ENCODE results near the gene KCNG2. TPM values are rescaled to one million over a fixed set of nuclear protein-coding genes. Genes with fewer than 3 reads are reported as not detected.

Gene KCNG2
- total RNA-seq, 1 experiment from 2014 or later: not detected

GRCh38 chr18:79796531-79797405, 970 bp upstream of the KCNG2 start:
- Histone ChIP-seq H3K36me3 (ENCODE audit: control insufficient read depth, insufficient read depth, low read length) (no peaks in the 10 kb centered on the region), H3K4me3 (ENCODE audit: low read depth, low read length) (no peak overlapping the region), H3K27me3 (replicated peaks; ENCODE audit: control insufficient read depth, insufficient read depth, low read length) (no peaks in the 10 kb centered on the region), H3K9me3 (no peaks in the 10 kb centered on the region), H3K4me1 (no peaks in the 10 kb centered on the region)
- Mint-ChIP-seq H3K27ac (ENCODE audit: unreplicated experiment) (no peak overlapping the region), H3K36me3 (ENCODE audit: insufficient read depth, unreplicated experiment) (no peaks in the 10 kb centered on the region), H3K27me3 (ENCODE audit: insufficient read depth, unreplicated experiment) (peaks cover 2% of the 10 kb centered on the region), H3K4me1 (ENCODE audit: low read depth, unreplicated experiment) (no peaks in the 10 kb centered on the region), H3K9me3 (ENCODE audit: unreplicated experiment) (peaks cover 9% of the 10 kb centered on the region), H3K4me3 (ENCODE audit: unreplicated experiment) (no peak overlapping the region)
- no TSS peak for BruUV-seq (replicated peaks)
- POLR2A ChIA-PET: no interaction called here
- no peak for TF ChIP-seq CTCF (IDR thresholded peaks at IDR 0.05; ENCODE audit: insufficient read depth in 1 of 2, low read depth in 1 of 2, low read length in 1 of 2, severe bottlenecking in 1 of 2, unreplicated experiment in 1 of 2)
- intact Hi-C loops (cut with micrococcal nuclease; ENCODE audit: unreplicated experiment): no loop called here
- DNase-seq: no peak
- CTCF ChIA-PET: no interaction called here

- H3K9me3 ChIP-seq: no peaks in the 10 kb centered on the region
- H3K4me1 ChIP-seq: no peaks in the 10 kb centered on the region
- no peaks in the 10 kb centered on the region for H3K36me3 Mint-ChIP-seq (ENCODE audit: insufficient read depth, unreplicated experiment)
- DNase-seq: no peak
- H3K27me3 ChIP-seq (replicated peaks; ENCODE audit: control insufficient read depth, insufficient read depth, low read length): no peaks in the 10 kb centered on the region
- H3K4me1 Mint-ChIP-seq (ENCODE audit: low read depth, unreplicated experiment): no peaks in the 10 kb centered on the region
- TF ChIP-seq CTCF (IDR thresholded peaks at IDR 0.05; ENCODE audit: insufficient read depth in 1 of 2, low read depth in 1 of 2, low read length in 1 of 2, severe bottlenecking in 1 of 2, unreplicated experiment in 1 of 2): no peak
- H3K27me3 Mint-ChIP-seq (ENCODE audit: insufficient read depth, unreplicated experiment): no peaks in the 10 kb centered on the region
- ChIA-PET CTCF (no interaction called here), POLR2A (no interaction called here)
- intact Hi-C loops (cut with micrococcal nuclease; ENCODE audit: unreplicated experiment): no loop called here
- no peak overlapping the region for H3K4me3 ChIP-seq (ENCODE audit: low read depth, low read length)
- BruUV-seq (replicated peaks): no TSS peak
- H3K9me3 Mint-ChIP-seq (ENCODE audit: unreplicated experiment): peaks cover 9% of the 10 kb centered on the region
- H3K4me3 Mint-ChIP-seq (ENCODE audit: unreplicated experiment): no peak overlapping the region
- no peak overlapping the region for H3K27ac Mint-ChIP-seq (ENCODE audit: unreplicated experiment)
- no peaks in the 10 kb centered on the region for H3K36me3 ChIP-seq (ENCODE audit: control insufficient read depth, insufficient read depth, low read length)
These were observed 734 bp downstream of the KCNG2 start for GRCh38 chr18:79798346-79798998.

GRCh38 chr18:79798999-79799370, 1.2 kb downstream of the KCNG2 start:
- peaks cover 9% of the 10 kb centered on the region for H3K9me3 Mint-ChIP-seq (ENCODE audit: unreplicated experiment)
- H3K36me3 Mint-ChIP-seq (ENCODE audit: insufficient read depth, unreplicated experiment): no peaks in the 10 kb centered on the region
- TF ChIP-seq CTCF (IDR thresholded peaks at IDR 0.05; ENCODE audit: insufficient read depth in 1 of 2, low read depth in 1 of 2, low read length in 1 of 2, severe bottlenecking in 1 of 2, unreplicated experiment in 1 of 2): no peak
- no peak for DNase-seq
- H3K4me3 ChIP-seq (ENCODE audit: low read depth, low read length): no peak overlapping the region
- no peaks in the 10 kb centered on the region for H3K4me1 Mint-ChIP-seq (ENCODE audit: low read depth, unreplicated experiment)
- no peaks in the 10 kb centered on the region for H3K36me3 ChIP-seq (ENCODE audit: control insufficient read depth, insufficient read depth, low read length)
- no peaks in the 10 kb centered on the region for H3K27me3 Mint-ChIP-seq (ENCODE audit: insufficient read depth, unreplicated experiment)
- no peaks in the 10 kb centered on the region for H3K4me1 ChIP-seq
- POLR2A ChIA-PET: no interaction called here
- H3K27ac Mint-ChIP-seq (ENCODE audit: unreplicated experiment): no peak overlapping the region
- H3K27me3 ChIP-seq (replicated peaks; ENCODE audit: control insufficient read depth, insufficient read depth, low read length): no peaks in the 10 kb centered on the region
- H3K9me3 ChIP-seq: no peaks in the 10 kb centered on the region
- no peak overlapping the region for H3K4me3 Mint-ChIP-seq (ENCODE audit: unreplicated experiment)
- CTCF ChIA-PET: no interaction called here
- intact Hi-C loops (cut with micrococcal nuclease; ENCODE audit: unreplicated experiment): no loop called here
- no TSS peak for BruUV-seq (replicated peaks)
